Suprapubic skin (tissue), 3 donors: Measurements from ENCODE around the gene MAML2.

Experiments
- CTCF ChIP-seq, 2 donors: fragments of 200-600 bp in 1 of 2; fragments of 450-650 bp in 1 of 2; sonication (generic) in 1 of 2; IDR thresholded peaks; one replicate each; pipeline ENCODE4 v1.5.1; 2016 to 2019; ENCODE audit warnings: antibody characterized with exemption in 2 of 2, mild to moderate bottlenecking in 1 of 2, moderate library complexity in 1 of 2
- EP300 ChIP-seq: sonication (generic); formaldehyde crosslinking; IDR thresholded peaks from one replicate; pipeline ENCODE4 v1.6.1; 2017; ENCODE audit warnings: antibody characterized with exemption
- POLR2A ChIP-seq, 2 donors: fragments of 450-650 bp; IDR thresholded peaks; one replicate each; pipeline ENCODE4 v1.6.1; 2017; ENCODE audit warnings: antibody characterized with exemption in 2 of 2, mild to moderate bottlenecking in 2 of 2, moderate library complexity in 2 of 2

GRCh38 chr11:96086111-96086510 is 256.9 kb downstream of the MAML2 start:
- TF ChIP-seq CTCF (IDR thresholded peaks at IDR 0.05), result no peak
- no peak for TF ChIP-seq POLR2A (IDR thresholded peaks at IDR 0.05)
- TF ChIP-seq EP300, result no peak
